ENCODE results near the gene HECTD4. TPM values are rescaled to one million over a fixed set of nuclear protein-coding genes. Genes with fewer than 3 reads are reported as not detected.
"Not testable (repeated sequence)": the region's sequence is repeated elsewhere in the genome, so short reads cannot be mapped to it uniquely, and the experiment has no call there.

The HECTD4 gene
- total and polyA plus RNA-seq, 5 donors: 11.1 to 26.6 (median 25.4) TPM

DNA sequence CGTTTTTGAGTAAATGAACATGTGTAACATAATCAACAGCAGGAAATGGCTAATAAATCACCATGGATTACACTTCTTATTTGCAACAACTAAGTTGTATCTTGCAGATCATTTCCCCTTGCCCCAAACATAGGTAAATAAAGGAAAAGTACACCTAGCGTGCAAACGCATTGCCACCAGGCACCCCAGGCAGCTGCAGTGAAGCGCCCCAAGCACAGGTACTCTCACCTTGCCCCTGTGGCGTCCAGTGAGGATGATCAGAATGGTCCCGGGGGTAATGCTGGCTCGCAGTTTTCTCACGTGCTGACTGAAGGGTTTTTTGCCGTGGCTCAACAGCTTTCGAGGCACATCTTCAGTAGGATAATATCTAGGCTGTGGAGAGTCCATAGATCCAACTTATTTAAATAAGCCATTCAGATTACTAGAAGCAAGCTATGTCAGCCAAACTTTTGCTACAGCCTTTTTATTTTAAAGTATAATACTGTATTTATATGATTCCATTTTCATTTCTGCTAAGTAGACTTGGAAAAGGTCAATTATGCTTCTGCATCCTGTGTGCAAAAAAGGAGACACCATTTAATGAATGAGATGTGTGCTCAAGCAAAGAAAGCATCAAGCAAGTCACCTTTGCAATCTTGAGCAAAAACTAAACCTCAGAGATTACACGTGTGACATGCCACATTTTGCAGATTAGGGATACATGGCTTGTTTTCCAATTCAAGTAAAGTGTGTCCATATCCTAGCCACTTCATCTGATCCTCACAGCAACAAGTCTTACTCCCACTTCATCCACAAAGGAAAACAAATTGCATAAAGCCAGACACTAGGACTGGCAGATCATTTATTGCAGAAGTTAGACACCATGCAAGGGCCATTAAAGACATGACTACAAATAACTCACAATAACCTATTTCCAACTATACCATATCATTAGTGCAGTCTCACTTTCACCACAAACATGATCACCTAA is 24.6 kb upstream of the HECTD4 start:
- no peak overlapping the region for H3K4me3 ChIP-seq (ENCODE audit: low read length)
- WGBS: 78% methylated on average over 11 of the region's 11 CpGs
- no peak for ATAC-seq

DNA sequence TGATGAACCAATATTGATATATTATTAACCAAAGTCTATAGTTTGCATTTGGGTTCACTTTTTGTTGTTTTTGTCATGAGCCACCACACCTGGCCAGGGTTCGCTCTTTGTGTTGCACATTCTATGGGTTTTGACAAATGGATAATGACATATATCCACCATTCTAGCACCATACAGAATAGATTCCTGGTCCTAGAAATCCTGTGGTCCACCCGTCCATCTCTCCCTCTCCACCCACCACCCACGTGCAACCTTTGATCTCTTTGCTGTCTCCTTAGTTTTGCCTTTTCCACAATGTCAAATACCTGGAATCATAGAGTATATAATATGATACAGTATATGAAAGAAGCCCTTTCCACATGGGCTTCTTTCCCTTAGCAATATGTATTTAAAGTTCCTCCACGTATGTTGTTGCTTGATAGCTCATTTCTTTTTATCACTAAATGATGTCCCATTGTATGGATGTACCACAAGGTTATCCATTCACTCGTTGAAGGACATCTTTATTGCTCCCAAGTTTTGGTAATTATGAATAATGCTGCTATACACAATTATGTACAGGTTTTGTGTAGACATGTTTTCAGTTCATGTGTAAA is 19.8 kb upstream of the HECTD4 start:
- ATAC-seq: no peak

More for the DNA sequence above, 24.6 kb upstream of the HECTD4 start:
- Histone ChIP-seq H3K9me3 (ENCODE audit: control insufficient read depth, low read length) (no peaks in the 10 kb centered on the region), H3K27me3 (ENCODE audit: control insufficient read depth, insufficient read depth) (no peaks in the 10 kb centered on the region), H3K4me1 (ENCODE audit: control insufficient read depth, insufficient read depth, low read length) (no peaks in the 10 kb centered on the region), H3K27ac (ENCODE audit: low read length) (no peak overlapping the region)
- intact Hi-C loops (cut with DNase I): no loop called here
- DNase-seq: no peak

DNA sequence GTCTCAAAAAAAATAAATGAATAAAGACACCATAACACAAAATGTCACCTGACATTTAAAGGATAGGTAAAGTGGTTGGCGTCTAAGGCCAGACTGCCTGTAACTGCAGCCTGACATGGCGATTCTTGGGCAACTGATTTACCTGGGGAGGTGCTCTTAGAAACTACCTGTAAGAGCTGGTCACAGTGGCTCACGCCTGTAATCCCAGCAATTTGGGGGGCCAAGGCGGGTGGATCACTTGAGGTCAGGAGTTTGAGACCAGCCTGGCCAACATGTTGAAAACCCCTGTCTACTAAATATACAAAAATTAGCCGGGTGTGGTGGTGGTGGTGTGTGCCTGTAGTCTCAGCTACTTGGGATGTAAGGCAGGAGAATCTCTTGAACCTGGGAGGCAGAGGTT is 18.8 kb upstream of the HECTD4 start:
- no peaks in the 10 kb centered on the region for H3K27me3 ChIP-seq (ENCODE audit: control insufficient read depth, insufficient read depth)
- no peak overlapping the region for H3K27ac ChIP-seq (ENCODE audit: low read length)
- no peak for ATAC-seq
- intact Hi-C loops (cut with DNase I): no loop called here
- no peak for DNase-seq
- H3K4me1 ChIP-seq (ENCODE audit: control insufficient read depth, insufficient read depth, low read length): no peaks in the 10 kb centered on the region
- WGBS: 95% methylated on average over 5 of the region's 5 CpGs
- no peaks in the 10 kb centered on the region for H3K9me3 ChIP-seq (ENCODE audit: control insufficient read depth, low read length)
- H3K4me3 ChIP-seq (ENCODE audit: low read length): no peak overlapping the region

More for the DNA sequence above, 19.8 kb upstream of the HECTD4 start:
- 58% methylated on average over 5 of the region's 5 CpGs for WGBS
- no peak for DNase-seq
- H3K9me3 ChIP-seq (ENCODE audit: control insufficient read depth, low read length): no peaks in the 10 kb centered on the region
- no peaks in the 10 kb centered on the region for H3K4me1 ChIP-seq (ENCODE audit: control insufficient read depth, insufficient read depth, low read length)
- no peaks in the 10 kb centered on the region for H3K27me3 ChIP-seq (ENCODE audit: control insufficient read depth, insufficient read depth)
- no peak overlapping the region for H3K27ac ChIP-seq (ENCODE audit: low read length)
- H3K4me3 ChIP-seq (ENCODE audit: low read length): no peak overlapping the region
- intact Hi-C loops (cut with DNase I): no loop called here

DNA sequence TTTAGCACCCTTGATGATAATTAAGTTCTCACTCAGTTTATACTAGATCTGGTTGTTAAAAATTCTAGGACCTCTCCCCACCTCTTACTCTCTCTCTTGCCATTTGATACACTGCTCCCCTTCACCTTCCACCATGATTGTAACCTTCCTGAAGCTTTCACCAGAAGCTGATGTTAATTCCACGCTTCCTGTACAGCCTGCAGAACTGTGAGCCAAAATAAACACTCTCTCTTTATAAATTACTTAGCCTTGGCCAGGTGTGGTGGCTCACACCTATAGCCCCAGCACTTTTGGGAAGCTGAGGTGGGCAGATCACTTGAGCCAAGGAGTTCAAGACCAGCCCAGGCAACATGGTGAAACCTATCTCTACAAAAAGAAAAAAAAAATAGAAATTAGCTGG is 11.1 kb upstream of the HECTD4 start:
- Histone ChIP-seq H3K9me3 (ENCODE audit: control insufficient read depth, low read length) (no peaks in the 10 kb centered on the region), H3K27ac (ENCODE audit: low read length) (no peak overlapping the region), H3K4me1 (ENCODE audit: control insufficient read depth, insufficient read depth, low read length) (no peaks in the 10 kb centered on the region), H3K4me3 (ENCODE audit: low read length) (no peak overlapping the region), H3K27me3 (ENCODE audit: control insufficient read depth, insufficient read depth) (no peaks in the 10 kb centered on the region)
- DNase-seq (no peak), ATAC-seq (no peak)
- intact Hi-C loops (cut with DNase I): no loop called here
- WGBS: 78% methylated on average over 1 of the region's 1 CpG

DNA sequence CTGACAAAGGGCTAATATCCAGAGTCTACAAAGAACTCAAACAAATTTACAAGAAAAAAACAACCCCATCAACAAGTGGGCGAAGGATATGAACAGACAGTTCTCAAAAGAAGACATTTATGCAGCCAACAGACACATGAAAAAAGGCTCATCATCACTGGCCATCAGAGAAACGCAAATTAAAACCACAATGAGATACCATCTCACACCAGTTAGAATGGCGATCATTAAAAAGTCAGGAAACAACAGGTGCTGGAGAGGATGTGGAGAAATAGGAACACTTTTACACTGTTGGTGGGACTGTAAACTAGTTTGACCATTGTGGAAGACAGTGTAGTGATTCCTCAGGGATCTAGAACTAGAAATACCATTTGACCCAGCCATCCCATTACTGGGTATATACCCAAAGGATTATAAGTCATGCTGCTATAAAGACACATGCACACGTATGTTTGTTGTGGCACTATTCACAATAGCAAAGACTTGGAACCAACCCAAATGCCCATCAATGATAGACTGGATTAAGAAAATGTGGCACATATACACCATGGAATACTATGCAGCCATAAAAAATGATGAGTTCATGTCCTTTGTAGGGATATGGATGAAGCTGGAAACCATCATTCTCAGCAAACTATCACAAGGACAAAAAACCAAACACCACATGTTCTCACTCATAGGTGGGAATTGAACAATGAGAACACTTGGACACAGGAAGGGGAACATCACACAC is 7.9 kb upstream of the HECTD4 start:
- not testable (repeated sequence) for H3K9me3 ChIP-seq (ENCODE audit: control insufficient read depth, low read length); H3K27ac ChIP-seq (ENCODE audit: low read length); ATAC-seq; H3K27me3 ChIP-seq (ENCODE audit: control insufficient read depth, insufficient read depth); H3K4me1 ChIP-seq (ENCODE audit: control insufficient read depth, insufficient read depth, low read length); DNase-seq; H3K4me3 ChIP-seq (ENCODE audit: low read length)
- intact Hi-C loops (cut with DNase I): loop anchor here in 2 of 4 donors (5.0 to 10.0 kb wide), 3 partner anchors 105 to 195 kb away; no protein-coding TSS in a partner anchor
- WGBS: 79% methylated on average over 2 of the region's 4 CpGs

DNA sequence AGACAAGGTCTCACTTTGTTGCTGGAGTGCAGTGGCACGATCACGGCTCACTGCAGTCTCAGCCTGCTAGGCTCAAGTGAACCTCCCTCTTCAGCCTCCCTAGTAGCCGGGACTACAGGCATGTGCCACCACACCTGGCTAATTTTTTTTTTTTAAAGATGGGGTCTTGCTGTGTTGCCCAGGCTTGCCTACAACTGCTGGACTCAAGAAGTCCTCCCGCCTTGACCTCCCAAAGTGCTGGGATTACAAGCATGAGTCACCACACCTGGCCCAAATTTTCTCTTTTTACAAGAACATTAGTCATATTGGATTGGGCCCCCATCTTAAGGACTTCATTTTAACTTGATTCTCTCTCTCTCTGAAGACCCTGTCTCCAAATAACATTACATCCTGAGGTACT is 7.0 kb upstream of the HECTD4 start:
- H3K27ac ChIP-seq (ENCODE audit: low read length): no peak overlapping the region
- intact Hi-C loops (cut with DNase I): loop anchor here in 2 of 4 donors (5.0 to 10.0 kb wide), 3 partner anchors 104 to 194 kb away; no protein-coding TSS in a partner anchor
- H3K9me3 ChIP-seq (ENCODE audit: control insufficient read depth, low read length): no peaks in the 10 kb centered on the region
- H3K27me3 ChIP-seq (ENCODE audit: control insufficient read depth, insufficient read depth): no peaks in the 10 kb centered on the region
- 89% methylated on average over 4 of the region's 4 CpGs for WGBS
- no peaks in the 10 kb centered on the region for H3K4me1 ChIP-seq (ENCODE audit: control insufficient read depth, insufficient read depth, low read length)
- DNase-seq: no peak
- no peak overlapping the region for H3K4me3 ChIP-seq (ENCODE audit: low read length)
- no peak for ATAC-seq

DNA sequence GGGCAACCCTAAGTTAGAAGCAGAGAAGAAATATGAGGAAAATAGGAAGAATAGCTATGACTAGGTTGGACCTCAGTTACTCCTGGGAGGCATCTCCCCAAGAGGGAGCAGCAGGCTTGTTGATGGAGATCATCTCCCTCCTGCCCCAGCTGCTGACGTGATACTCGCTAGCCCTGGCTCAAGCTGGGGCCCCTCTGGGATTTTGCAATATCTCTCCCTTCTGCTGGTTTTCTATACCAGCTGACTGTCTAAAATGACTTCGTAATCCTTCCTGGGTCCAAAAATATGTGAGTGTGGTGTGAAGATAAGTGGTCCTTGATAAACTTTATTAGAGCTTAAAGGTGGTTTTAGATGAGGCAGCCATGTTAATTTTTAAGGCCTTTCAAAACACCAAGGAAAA is 4.5 kb upstream of the HECTD4 start:
- intact Hi-C loops (cut with DNase I): loop anchor here in 2 of 4 donors (5.0 to 10.0 kb wide), 3 partner anchors 102 to 192 kb away; no protein-coding TSS in a partner anchor
- DNase-seq (peak; percentile 66 to 72 (median 70)), ATAC-seq (peak; percentile 21 to 23)
- no peaks in the 10 kb centered on the region for H3K27me3 ChIP-seq (ENCODE audit: control insufficient read depth, insufficient read depth)
- H3K4me1 ChIP-seq (ENCODE audit: control insufficient read depth, insufficient read depth, low read length): no peaks in the 10 kb centered on the region
- no peaks in the 10 kb centered on the region for H3K9me3 ChIP-seq (ENCODE audit: control insufficient read depth, low read length)
- H3K27ac ChIP-seq (ENCODE audit: low read length): no peak overlapping the region
- H3K4me3 ChIP-seq (ENCODE audit: low read length): no peak overlapping the region
- 41% methylated on average over 3 of the region's 3 CpGs for WGBS

DNA sequence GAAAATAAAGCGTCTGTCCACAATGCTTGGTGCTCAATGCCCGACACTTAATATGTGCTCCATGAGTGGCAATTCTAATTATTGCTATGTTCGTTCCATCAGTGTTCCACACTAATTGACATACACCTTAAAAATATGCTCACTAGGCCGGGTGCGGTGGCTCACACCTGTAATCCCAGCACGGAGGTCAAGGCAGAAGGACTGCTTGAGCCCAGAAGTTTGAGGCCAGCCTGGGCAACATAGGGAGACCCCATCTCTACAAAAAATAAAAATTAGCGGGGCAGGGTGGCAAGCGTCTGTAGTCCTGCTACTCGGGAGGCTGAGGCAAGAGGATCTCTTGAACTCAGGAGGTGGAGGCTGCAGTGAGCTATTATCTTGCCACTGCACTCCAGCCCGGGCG is 635 bp upstream of the HECTD4 start:
- Histone ChIP-seq H3K9me3 (ENCODE audit: control insufficient read depth, low read length) (no peaks in the 10 kb centered on the region), H3K4me3 (ENCODE audit: low read length) (no peak overlapping the region), H3K27me3 (ENCODE audit: control insufficient read depth, insufficient read depth) (no peaks in the 10 kb centered on the region), H3K27ac (ENCODE audit: low read length) (no peak overlapping the region), H3K4me1 (ENCODE audit: control insufficient read depth, insufficient read depth, low read length) (peaks cover 5% of the 10 kb centered on the region)
- ATAC-seq (no peak), DNase-seq (no peak)
- 91% methylated on average over 11 of the region's 11 CpGs for WGBS
- intact Hi-C loops (cut with DNase I): loop anchor here in 2 of 4 donors (10.0 kb wide), 2 partner anchors 98 to 188 kb away; no protein-coding TSS in a partner anchor

DNA sequence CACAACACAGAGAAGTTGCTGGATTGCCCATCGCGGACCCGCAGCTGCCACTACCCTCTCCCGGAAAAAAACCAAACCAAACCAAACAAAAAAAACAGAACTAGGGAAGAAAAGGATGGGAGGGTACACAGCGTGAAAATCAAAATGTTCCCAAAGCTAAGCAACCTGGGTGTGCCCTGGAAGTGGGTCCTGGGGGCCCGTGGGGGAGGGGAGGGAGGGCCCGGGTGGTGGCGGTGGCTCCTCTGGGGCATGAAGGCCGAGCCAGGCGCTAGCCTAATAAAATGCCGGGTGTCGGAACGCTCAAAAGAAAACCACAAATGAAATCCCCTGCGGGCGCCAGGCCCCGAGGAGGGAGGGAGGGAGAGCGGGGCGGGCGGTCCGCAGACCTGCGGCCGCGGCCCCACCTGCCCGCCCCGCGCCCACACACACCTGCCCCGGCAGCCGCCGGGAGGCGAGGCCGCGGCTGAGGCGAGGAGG is 787 bp downstream of the HECTD4 start:
- H3K4me3 ChIP-seq (ENCODE audit: low read length): peak overlapping the region; percentile 91
- under 1% methylated on average over 33 of the region's 33 CpGs for WGBS
- DNase-seq (peak; percentile 30 to 62 (median 59)), ATAC-seq (peak; percentile 22 to 32)
- no peaks in the 10 kb centered on the region for H3K27me3 ChIP-seq (ENCODE audit: control insufficient read depth, insufficient read depth)
- peak overlapping the region; percentile 53 for H3K27ac ChIP-seq (ENCODE audit: low read length)
- intact Hi-C loops (cut with DNase I): loop anchor here in 2 of 4 donors (10.0 kb wide), 2 partner anchors 97 to 187 kb away; no protein-coding TSS in a partner anchor
- no peaks in the 10 kb centered on the region for H3K9me3 ChIP-seq (ENCODE audit: control insufficient read depth, low read length)
- H3K4me1 ChIP-seq (ENCODE audit: control insufficient read depth, insufficient read depth, low read length): peaks cover 5% of the 10 kb centered on the region

DNA sequence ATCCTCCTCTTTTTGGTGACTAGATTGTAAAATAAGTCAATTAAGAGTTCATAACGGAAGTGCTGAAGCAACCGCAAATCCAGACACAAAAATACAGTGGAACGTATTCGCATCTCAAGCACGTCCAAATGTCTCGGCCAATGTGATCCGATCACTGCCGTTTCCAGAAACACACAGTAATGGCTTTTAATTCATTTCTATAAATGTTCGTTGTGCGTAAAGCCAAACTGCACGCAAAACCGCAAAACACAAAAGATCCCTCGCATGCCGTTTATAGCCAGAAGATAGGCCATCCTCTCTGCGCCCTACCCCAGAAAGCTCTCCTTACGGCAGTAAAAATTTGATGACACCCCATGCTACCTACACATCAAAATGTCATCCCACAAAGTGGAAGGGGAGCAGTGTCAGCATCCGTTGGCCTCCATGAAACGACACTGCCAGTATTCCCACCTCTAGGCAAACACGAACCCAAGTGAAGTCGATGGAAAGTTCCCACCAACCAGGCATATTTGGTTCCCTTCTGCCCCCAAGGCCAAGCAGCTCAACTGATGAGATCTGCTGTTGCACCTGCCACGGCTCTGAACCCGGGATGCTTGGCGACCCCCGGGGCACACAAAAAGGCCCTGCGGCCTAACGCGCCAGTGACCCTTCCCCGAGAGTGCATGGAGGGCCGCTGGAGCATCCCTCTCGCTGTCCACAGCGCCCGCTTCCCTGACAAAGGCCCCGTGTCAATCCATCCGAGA is 1.4 kb downstream of the HECTD4 start:
- H3K4me1 ChIP-seq (ENCODE audit: control insufficient read depth, insufficient read depth, low read length): peaks cover 5% of the 10 kb centered on the region
- no peak for ATAC-seq
- intact Hi-C loops (cut with DNase I): loop anchor here in 2 of 4 donors (10.0 kb wide), 2 partner anchors 96 to 186 kb away; no protein-coding TSS in a partner anchor
- peak overlapping the region; percentile 91 for H3K4me3 ChIP-seq (ENCODE audit: low read length)
- DNase-seq: peak in 1 of 3 donors; percentile 52
- no peaks in the 10 kb centered on the region for H3K9me3 ChIP-seq (ENCODE audit: control insufficient read depth, low read length)
- no peaks in the 10 kb centered on the region for H3K27me3 ChIP-seq (ENCODE audit: control insufficient read depth, insufficient read depth)
- 49% methylated on average over 34 of the region's 34 CpGs for WGBS
- H3K27ac ChIP-seq (ENCODE audit: low read length): no peak overlapping the region
